T-helper 2 cell treated with Interferon-gamma antibody and Interleukin-4, amounts not matched to agents 5 μg/mL and 100 μg/mL, for 36 hours (primary cell): ENCODE data around the gene CDC42BPG.

ENCODE experiments used
- DNase-seq: peaks from one replicate; pipeline ENCODE4 v3.0.0; 2021; ENCODE audit warnings: low spot score
- H3K27ac Mint-ChIP-seq: one replicate; pipeline ENCODE4 v1.8.0; 2021; ENCODE audit warnings: mild to moderate bottlenecking, mixed read lengths
- H3K27me3 Mint-ChIP-seq: one replicate; pipeline ENCODE4 v1.8.0; 2021; ENCODE audit warnings: low read depth, mixed read lengths
- H3K36me3 Mint-ChIP-seq: one replicate; pipeline ENCODE4 v1.8.0; 2021; ENCODE audit warnings: low read depth, mixed read lengths
- H3K4me1 Mint-ChIP-seq: one replicate; pipeline ENCODE4 v1.8.0; 2021; ENCODE audit warnings: low read depth, mixed read lengths
- H3K4me3 Mint-ChIP-seq: one replicate; pipeline ENCODE4 v1.8.0; 2022; ENCODE audit warnings: mild to moderate bottlenecking, moderate library complexity, mixed read lengths
- H3K9me3 Mint-ChIP-seq: one replicate; pipeline ENCODE4 v1.8.0; 2021; ENCODE audit warnings: mixed read lengths

Gene CDC42BPG, protein sequence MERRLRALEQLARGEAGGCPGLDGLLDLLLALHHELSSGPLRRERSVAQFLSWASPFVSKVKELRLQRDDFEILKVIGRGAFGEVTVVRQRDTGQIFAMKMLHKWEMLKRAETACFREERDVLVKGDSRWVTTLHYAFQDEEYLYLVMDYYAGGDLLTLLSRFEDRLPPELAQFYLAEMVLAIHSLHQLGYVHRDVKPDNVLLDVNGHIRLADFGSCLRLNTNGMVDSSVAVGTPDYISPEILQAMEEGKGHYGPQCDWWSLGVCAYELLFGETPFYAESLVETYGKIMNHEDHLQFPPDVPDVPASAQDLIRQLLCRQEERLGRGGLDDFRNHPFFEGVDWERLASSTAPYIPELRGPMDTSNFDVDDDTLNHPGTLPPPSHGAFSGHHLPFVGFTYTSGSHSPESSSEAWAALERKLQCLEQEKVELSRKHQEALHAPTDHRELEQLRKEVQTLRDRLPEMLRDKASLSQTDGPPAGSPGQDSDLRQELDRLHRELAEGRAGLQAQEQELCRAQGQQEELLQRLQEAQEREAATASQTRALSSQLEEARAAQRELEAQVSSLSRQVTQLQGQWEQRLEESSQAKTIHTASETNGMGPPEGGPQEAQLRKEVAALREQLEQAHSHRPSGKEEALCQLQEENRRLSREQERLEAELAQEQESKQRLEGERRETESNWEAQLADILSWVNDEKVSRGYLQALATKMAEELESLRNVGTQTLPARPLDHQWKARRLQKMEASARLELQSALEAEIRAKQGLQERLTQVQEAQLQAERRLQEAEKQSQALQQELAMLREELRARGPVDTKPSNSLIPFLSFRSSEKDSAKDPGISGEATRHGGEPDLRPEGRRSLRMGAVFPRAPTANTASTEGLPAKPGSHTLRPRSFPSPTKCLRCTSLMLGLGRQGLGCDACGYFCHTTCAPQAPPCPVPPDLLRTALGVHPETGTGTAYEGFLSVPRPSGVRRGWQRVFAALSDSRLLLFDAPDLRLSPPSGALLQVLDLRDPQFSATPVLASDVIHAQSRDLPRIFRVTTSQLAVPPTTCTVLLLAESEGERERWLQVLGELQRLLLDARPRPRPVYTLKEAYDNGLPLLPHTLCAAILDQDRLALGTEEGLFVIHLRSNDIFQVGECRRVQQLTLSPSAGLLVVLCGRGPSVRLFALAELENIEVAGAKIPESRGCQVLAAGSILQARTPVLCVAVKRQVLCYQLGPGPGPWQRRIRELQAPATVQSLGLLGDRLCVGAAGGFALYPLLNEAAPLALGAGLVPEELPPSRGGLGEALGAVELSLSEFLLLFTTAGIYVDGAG (N-terminal part only)

DNA sequence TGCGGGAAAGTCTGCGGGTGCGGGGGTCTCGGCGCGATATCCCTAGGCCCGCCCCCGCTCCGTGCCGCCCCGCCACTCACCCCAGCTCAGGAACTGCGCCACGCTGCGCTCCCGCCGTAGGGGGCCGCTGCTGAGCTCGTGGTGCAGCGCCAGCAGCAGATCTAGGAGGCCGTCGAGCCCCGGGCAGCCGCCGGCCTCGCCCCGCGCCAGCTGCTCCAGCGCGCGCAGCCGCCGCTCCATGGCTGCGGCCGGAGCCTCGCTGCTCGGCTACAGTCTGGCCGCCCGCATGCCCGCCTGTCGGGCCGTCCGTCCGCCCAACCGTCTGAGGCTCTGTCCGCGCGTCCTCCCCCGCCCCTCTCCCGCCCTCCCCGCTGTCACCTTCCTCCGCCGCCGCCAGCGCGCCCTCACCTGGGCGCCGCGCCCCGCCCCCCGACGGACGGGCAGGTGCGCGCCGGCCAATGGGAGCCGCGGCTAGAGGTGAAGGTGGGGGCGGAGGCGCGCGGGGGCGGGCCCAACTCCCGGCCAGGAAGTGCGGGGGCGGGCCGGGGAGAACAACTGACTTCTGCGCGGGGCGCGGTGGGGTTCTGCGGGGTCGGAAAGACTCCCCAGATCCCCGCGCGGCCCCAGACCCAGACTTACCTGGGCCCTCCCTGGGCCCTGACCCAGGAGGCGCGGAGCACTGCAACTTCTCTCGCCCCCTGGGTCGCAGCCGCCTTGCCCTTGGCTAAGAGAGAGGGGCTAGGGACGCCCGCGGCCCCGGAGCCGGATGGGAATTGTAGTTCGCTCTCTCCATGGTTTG is at the start of gene CDC42BPG:
Gene CDC42BPG, minus strand, starts transcription at position 324 of the 799 bp plus-strand sequence. Its CDS starts 84 bp downstream, at position 240.
- peak within 1 kb of the TSS; percentile 71 for H3K27ac Mint-ChIP-seq
- H3K27me3 Mint-ChIP-seq, result no peaks in the 10 kb centered on the region
- no peaks in the 10 kb centered on the region for H3K36me3 Mint-ChIP-seq
- no peaks in the 10 kb centered on the region for H3K9me3 Mint-ChIP-seq
- H3K4me1 Mint-ChIP-seq, result peaks cover 22% of the 10 kb centered on the region
- peak; percentile 53 for DNase-seq
- peak within 1 kb of the TSS; percentile 83 for H3K4me3 Mint-ChIP-seq

GRCh38 chr11:64893194-64894069 is 49.0 kb upstream of the CDC42BPG start:
- no peak for DNase-seq
- no peaks in the 10 kb centered on the region for H3K27me3 Mint-ChIP-seq
- peaks cover 5% of the 10 kb centered on the region for H3K4me1 Mint-ChIP-seq
- H3K4me3 Mint-ChIP-seq, result no peak overlapping the region
- H3K36me3 Mint-ChIP-seq, result peaks cover 7% of the 10 kb centered on the region
- no peaks in the 10 kb centered on the region for H3K9me3 Mint-ChIP-seq
- no peak overlapping the region for H3K27ac Mint-ChIP-seq

- H3K27me3 Mint-ChIP-seq, result no peaks in the 10 kb centered on the region
- H3K36me3 Mint-ChIP-seq, result peaks cover 4% of the 10 kb centered on the region
- no peak for DNase-seq
- H3K27ac Mint-ChIP-seq, result no peak overlapping the region
- H3K4me1 Mint-ChIP-seq, result peaks cover 10% of the 10 kb centered on the region
- H3K9me3 Mint-ChIP-seq, result no peaks in the 10 kb centered on the region
- no peak overlapping the region for H3K4me3 Mint-ChIP-seq
These were observed 48.4 kb upstream of the CDC42BPG start for GRCh38 chr11:64892838-64893193.

GRCh38 chr11:64892411-64892831 is 48.0 kb upstream of the CDC42BPG start:
- H3K9me3 Mint-ChIP-seq, result no peaks in the 10 kb centered on the region
- DNase-seq, result no peak
- H3K36me3 Mint-ChIP-seq, result peaks cover 4% of the 10 kb centered on the region
- no peak overlapping the region for H3K27ac Mint-ChIP-seq
- H3K4me3 Mint-ChIP-seq, result no peak overlapping the region
- H3K27me3 Mint-ChIP-seq, result no peaks in the 10 kb centered on the region
- peaks cover 12% of the 10 kb centered on the region for H3K4me1 Mint-ChIP-seq

DNA sequence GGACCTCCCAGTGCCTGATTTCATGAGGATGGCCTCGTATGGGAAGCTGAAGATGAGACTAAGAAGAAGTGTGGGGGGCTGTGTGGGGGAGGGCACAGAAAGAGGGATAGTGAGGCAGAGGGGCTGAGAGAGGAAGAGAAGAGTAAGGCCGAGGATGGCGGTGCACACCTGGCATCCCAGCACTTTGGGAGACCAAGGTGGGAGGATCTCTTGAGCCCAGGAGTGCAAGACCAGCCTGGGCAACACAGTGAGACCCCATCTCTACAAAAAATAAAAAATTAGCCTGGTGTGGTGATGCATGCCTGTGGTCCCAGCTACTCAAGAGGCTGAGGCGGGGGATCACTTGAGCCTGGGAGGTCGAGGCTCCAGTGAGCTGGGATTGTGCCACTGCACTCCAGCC is 47.4 kb upstream of the CDC42BPG start:
- no peak for DNase-seq
- H3K4me3 Mint-ChIP-seq, result no peak overlapping the region

DNA sequence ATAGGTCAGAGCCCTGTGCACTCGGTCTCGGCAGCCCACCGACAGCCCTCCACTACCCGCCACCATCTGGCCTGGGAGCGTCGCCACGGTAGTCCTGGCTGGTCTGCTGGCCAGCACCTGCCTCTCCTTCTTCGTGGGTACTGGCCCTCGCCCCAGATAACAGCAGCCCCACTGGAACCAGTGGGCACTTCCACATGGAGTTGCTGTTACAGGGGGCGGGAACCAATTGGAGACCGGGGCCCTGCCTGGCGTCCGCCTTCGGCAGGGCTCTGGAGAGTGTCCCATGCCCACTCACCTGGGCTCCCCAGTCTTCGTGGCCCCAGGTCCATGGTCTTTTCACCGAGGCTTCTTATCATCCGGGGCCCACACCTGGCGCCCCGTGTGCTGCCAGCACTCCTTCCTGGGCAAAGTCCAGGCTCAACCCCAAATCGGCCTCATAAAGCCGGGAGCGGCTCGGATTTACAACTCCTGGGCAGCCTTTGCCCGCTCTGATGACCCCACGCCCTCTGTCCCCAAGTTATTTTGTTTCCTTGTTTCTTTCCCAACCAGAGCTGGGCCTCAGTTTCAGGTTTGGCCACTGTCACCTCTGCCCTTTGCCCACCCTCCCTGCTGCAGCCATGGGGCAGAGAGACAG is 46.9 kb upstream of the CDC42BPG start:
- H3K27ac Mint-ChIP-seq, result no peak overlapping the region
- no peaks in the 10 kb centered on the region for H3K9me3 Mint-ChIP-seq
- no peak overlapping the region for H3K4me3 Mint-ChIP-seq
- peaks cover 4% of the 10 kb centered on the region for H3K36me3 Mint-ChIP-seq
- H3K4me1 Mint-ChIP-seq, result peaks cover 14% of the 10 kb centered on the region
- no peak for DNase-seq
- no peaks in the 10 kb centered on the region for H3K27me3 Mint-ChIP-seq

More for the DNA sequence above, 47.4 kb upstream of the CDC42BPG start:
- Mint-ChIP-seq H3K27ac (no peak overlapping the region), H3K9me3 (no peaks in the 10 kb centered on the region), H3K4me1 (peaks cover 14% of the 10 kb centered on the region), H3K27me3 (no peaks in the 10 kb centered on the region), H3K36me3 (peaks cover 4% of the 10 kb centered on the region)

- Mint-ChIP-seq H3K36me3 (peaks cover 4% of the 10 kb centered on the region), H3K27ac (no peak overlapping the region), H3K4me1 (peaks cover 21% of the 10 kb centered on the region), H3K9me3 (no peaks in the 10 kb centered on the region), H3K27me3 (no peaks in the 10 kb centered on the region), H3K4me3 (no peak overlapping the region)
- DNase-seq, result no peak
These were observed 46.1 kb upstream of the CDC42BPG start for GRCh38 chr11:64890522-64890939.

DNA sequence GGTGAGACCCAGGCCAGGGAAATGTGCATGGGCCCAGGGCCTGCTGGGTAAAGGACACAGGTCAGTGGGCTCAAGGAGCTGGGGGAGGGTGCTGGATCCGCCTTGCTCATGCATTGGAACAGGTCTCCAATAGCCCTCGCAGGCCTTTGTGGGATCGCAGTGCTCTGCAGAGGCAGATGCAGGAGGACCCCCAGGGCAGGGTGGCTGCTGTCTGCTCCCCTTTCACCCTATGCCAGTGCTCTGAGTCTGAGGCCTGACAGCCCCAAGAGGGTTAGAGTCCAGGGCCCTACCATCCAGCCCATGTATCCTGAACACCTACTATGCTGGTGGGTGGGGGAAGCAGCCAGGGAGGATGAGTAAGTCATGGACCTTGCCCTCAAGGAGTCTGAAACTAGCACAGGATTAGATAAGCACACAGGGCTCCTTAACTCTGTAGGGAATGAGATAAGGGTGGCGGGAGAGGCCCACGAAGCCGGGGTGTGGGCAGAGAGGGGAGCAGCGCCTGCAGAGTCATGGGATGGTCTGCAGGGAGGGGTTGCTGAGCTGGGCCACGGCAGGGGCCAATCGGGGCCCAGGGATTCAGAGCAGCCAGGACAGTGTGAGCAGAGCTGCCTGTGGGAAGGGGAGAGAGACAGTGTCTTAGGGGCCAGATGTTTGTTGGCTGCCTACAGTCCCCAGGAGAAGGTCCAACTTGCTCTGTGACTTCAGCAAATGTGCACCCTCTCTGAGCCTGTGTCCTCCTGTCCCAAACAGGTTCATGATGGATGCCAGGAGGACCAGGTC is 44.5 kb upstream of the CDC42BPG start:
- Mint-ChIP-seq H3K27ac (no peak overlapping the region), H3K27me3 (no peaks in the 10 kb centered on the region), H3K36me3 (no peaks in the 10 kb centered on the region), H3K4me1 (peaks cover 27% of the 10 kb centered on the region), H3K9me3 (no peaks in the 10 kb centered on the region), H3K4me3 (no peak overlapping the region)
- no peak for DNase-seq

GRCh38 chr11:64888406-64888728 is 43.9 kb upstream of the CDC42BPG start:
- no peaks in the 10 kb centered on the region for H3K36me3 Mint-ChIP-seq
- no peaks in the 10 kb centered on the region for H3K9me3 Mint-ChIP-seq
- peak overlapping the region; percentile 72 for H3K4me3 Mint-ChIP-seq
- DNase-seq, result no peak
- H3K27me3 Mint-ChIP-seq, result no peaks in the 10 kb centered on the region
- H3K4me1 Mint-ChIP-seq, result peaks cover 30% of the 10 kb centered on the region
- peak overlapping the region; percentile 78 for H3K27ac Mint-ChIP-seq

- H3K27me3 Mint-ChIP-seq, result no peaks in the 10 kb centered on the region
- peaks cover 31% of the 10 kb centered on the region for H3K4me1 Mint-ChIP-seq
- DNase-seq, result peak; percentile 82
- no peaks in the 10 kb centered on the region for H3K9me3 Mint-ChIP-seq
- H3K27ac Mint-ChIP-seq, result peak overlapping the region; percentile 78
- H3K4me3 Mint-ChIP-seq, result peak overlapping the region; percentile 72
- no peaks in the 10 kb centered on the region for H3K36me3 Mint-ChIP-seq
These were observed 43.4 kb upstream of the CDC42BPG start for GRCh38 chr11:64887757-64888405.

- peak overlapping the region; percentile 78 for H3K27ac Mint-ChIP-seq
These were observed 42.8 kb upstream of the CDC42BPG start for GRCh38 chr11:64887234-64887756.

More at GRCh38 chr11:64887234-64887756, 42.8 kb upstream of the CDC42BPG start:
- Mint-ChIP-seq H3K27me3 (no peaks in the 10 kb centered on the region), H3K36me3 (no peaks in the 10 kb centered on the region), H3K4me3 (no peak overlapping the region), H3K9me3 (no peaks in the 10 kb centered on the region), H3K4me1 (peaks cover 31% of the 10 kb centered on the region)
- DNase-seq, result no peak
